C4-2B (cell line): ENCODE data around the gene SLC25A28.

Experiments used
- ZFX ChIP-seq: fragments of 450-650 bp; IDR thresholded peaks from 2 replicates; pipeline ENCODE4 v1.6.1; 2017
- TF ChIP-seq, protein P1 (sequence below): fragments of 450-650 bp; conservative IDR thresholded peaks from 2 replicates; pipeline ENCODE4 v1.5.1; 2017; ENCODE audit warnings: mild to moderate bottlenecking

DNA sequence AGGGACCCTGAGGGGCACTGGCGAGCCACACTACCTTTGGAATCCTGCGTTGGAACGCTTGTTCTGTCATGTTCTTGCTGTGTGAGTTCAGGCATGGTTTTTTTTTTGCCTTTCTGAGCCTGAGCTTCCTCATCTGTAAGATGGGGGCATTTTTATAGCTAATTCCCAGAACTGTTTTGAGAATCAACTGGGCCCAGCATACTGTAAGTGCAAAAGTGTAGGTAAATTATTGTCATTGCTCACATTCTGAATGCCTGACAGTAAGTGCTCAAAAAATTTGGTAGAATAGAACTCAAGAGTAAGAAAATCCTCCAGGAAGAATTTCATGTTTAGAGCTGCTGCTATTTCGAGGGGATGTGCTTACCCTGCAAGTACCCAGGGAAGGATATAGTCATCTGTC is 22.2 kb downstream of the SLC25A28 start:
- TF ChIP-seq ZFX, result no peak
- TF ChIP-seq, protein P1, sequence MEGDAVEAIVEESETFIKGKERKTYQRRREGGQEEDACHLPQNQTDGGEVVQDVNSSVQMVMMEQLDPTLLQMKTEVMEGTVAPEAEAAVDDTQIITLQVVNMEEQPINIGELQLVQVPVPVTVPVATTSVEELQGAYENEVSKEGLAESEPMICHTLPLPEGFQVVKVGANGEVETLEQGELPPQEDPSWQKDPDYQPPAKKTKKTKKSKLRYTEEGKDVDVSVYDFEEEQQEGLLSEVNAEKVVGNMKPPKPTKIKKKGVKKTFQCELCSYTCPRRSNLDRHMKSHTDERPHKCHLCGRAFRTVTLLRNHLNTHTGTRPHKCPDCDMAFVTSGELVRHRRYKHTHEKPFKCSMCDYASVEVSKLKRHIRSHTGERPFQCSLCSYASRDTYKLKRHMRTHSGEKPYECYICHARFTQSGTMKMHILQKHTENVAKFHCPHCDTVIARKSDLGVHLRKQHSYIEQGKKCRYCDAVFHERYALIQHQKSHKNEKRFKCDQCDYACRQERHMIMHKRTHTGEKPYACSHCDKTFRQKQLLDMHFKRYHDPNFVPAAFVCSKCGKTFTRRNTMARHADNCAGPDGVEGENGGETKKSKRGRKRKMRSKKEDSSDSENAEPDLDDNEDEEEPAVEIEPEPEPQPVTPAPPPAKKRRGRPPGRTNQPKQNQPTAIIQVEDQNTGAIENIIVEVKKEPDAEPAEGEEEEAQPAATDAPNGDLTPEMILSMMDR, result no peak
